Tibial artery (tissue), 4 donors: Measurements from ENCODE around the gene ERC2.

Experiments used
- DNase-seq, 2 donors: peaks; one replicate each; pipeline ENCODE4 v3.0.0-alpha.2; 2019
- H3K27ac ChIP-seq, 2 donors: fragments of 200-600 bp; sonication (generic) in 1 of 2; 1 replicate in 1 of 2; 2 replicates in 1 of 2; pipeline ENCODE4 v1.5.1; 2018 to 2019; ENCODE audit warnings: mild to moderate bottlenecking in 1 of 2
- H3K27me3 ChIP-seq, 2 donors: fragments of 200-600 bp; sonication (generic) in 1 of 2; one replicate each; pipeline versions ENCODE4 v1.5.1 to v1.6.0; 2016 to 2019
- H3K36me3 ChIP-seq, 3 donors: fragments of 200-600 bp; sonication (generic) in 2 of 3; one replicate each; pipeline ENCODE4 v1.5.1; 2016 to 2019; ENCODE audit warnings: mild to moderate bottlenecking in 2 of 3
- H3K4me1 ChIP-seq, 4 donors: fragments of 200-600 bp; sonication (generic) in 2 of 4; 1 replicate in 3 of 4; 2 replicates in 1 of 4; pipeline ENCODE4 v1.5.1; 2016 to 2019
- H3K4me3 ChIP-seq, 2 donors: fragments of 200-600 bp; sonication (generic) in 1 of 2; 1 replicate in 1 of 2; 2 replicates in 1 of 2; pipeline ENCODE4 v1.5.1; 2018 to 2019; ENCODE audit warnings: mild to moderate bottlenecking in 2 of 2
- H3K9me3 ChIP-seq, 3 donors: fragments of 200-600 bp; sonication (generic) in 1 of 3; one replicate each; pipeline ENCODE4 v1.5.1; 2016 to 2019
- CTCF ChIP-seq, 2 experiments: fragments of 200-600 bp in 1 of 2; fragments of 450-650 bp in 1 of 2; IDR thresholded peaks; one replicate each; pipeline ENCODE4 v1.5.1; 2017 to 2019; ENCODE audit warnings: antibody characterized with exemption in 2 of 2, mild to moderate bottlenecking in 1 of 2, moderate library complexity in 1 of 2
- intact Hi-C: fragments of 100-400 bp; cut with DNase I; formaldehyde crosslinking; loops from one replicate; pipeline ENCODE4 v1.15.0; 2023; ENCODE audit warnings: low total_unique reads

Gene ERC2

GRCh38 chr3:56133423-56133822 is 334.8 kb downstream of the ERC2 start:
- Histone ChIP-seq H3K9me3 (no peaks in the 10 kb centered on the region), H3K27ac (no peak overlapping the region), H3K4me1 (peaks cover 0 to 34% (median 10%) of the 10 kb centered on the region in 4 donors), H3K36me3 (no peaks in the 10 kb centered on the region), H3K4me3 (no peak overlapping the region), H3K27me3 (no peaks in the 10 kb centered on the region)
- no peak for DNase-seq
- no peak for TF ChIP-seq CTCF (IDR thresholded peaks at IDR 0.05)
- intact Hi-C loops = no loop called here

GRCh38 chr3:56132762-56133161 is 335.5 kb downstream of the ERC2 start:
- TF ChIP-seq CTCF (IDR thresholded peaks at IDR 0.05) = no peak
- H3K4me1 ChIP-seq = peaks cover 0 to 34% (median 10%) of the 10 kb centered on the region in 4 donors
- DNase-seq = no peak
- no peak overlapping the region for H3K27ac ChIP-seq
- intact Hi-C loops = no loop called here
- H3K27me3 ChIP-seq = no peaks in the 10 kb centered on the region
- no peak overlapping the region for H3K4me3 ChIP-seq
- H3K9me3 ChIP-seq = no peaks in the 10 kb centered on the region
- H3K36me3 ChIP-seq = no peaks in the 10 kb centered on the region

- H3K36me3 ChIP-seq = no peaks in the 10 kb centered on the region
- no peak for TF ChIP-seq CTCF (IDR thresholded peaks at IDR 0.05)
- H3K27ac ChIP-seq = no peak overlapping the region
- intact Hi-C loops = no loop called here
- H3K4me1 ChIP-seq = peaks cover 0 to 28% (median 8%) of the 10 kb centered on the region in 4 donors
- no peak overlapping the region for H3K4me3 ChIP-seq
- H3K9me3 ChIP-seq = no peaks in the 10 kb centered on the region
- peak; percentile 38 to 65 for DNase-seq
- H3K27me3 ChIP-seq = no peaks in the 10 kb centered on the region
Observed at GRCh38 chr3:56131974-56132590, 336.2 kb downstream of the ERC2 start.

- Histone ChIP-seq H3K4me1 (peaks cover 0 to 25% (median 8%) of the 10 kb centered on the region in 4 donors), H3K4me3 (no peak overlapping the region), H3K9me3 (no peaks in the 10 kb centered on the region), H3K36me3 (no peaks in the 10 kb centered on the region), H3K27ac (no peak overlapping the region), H3K27me3 (no peaks in the 10 kb centered on the region)
- TF ChIP-seq CTCF (IDR thresholded peaks at IDR 0.05) = no peak
- DNase-seq = no peak
- intact Hi-C loops = no loop called here
Observed at GRCh38 chr3:56130036-56130435, 338.2 kb downstream of the ERC2 start.

GRCh38 chr3:56126632-56127031 is 341.6 kb downstream of the ERC2 start:
- TF ChIP-seq CTCF (IDR thresholded peaks at IDR 0.05) = no peak
- Histone ChIP-seq H3K4me1 (peaks cover 0 to 6% (median 1%) of the 10 kb centered on the region in 4 donors), H3K9me3 (no peaks in the 10 kb centered on the region), H3K4me3 (no peak overlapping the region), H3K36me3 (no peaks in the 10 kb centered on the region), H3K27ac (no peak overlapping the region), H3K27me3 (no peaks in the 10 kb centered on the region)
- DNase-seq = no peak
- intact Hi-C loops = no loop called here
